ENCODE results near the gene RAMP2.

DNA sequence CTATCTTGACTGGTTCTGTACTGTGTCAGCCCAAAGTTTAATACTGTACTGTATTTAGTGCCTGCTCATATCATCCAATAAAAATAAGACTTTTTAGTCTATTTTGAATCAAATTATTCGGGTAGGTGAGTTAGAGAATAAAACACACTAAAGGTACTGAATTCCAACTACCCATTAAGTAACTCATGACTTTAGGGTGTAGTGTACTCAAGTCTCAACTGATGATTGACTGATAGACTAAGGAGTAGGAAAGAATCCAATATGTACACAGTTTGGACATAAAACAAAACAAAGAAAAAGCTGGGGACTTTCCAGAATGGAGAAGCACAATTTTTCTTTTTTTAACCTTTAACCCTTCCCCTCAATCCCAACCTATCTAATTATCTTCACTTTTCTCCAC, 20.3 kb upstream of the RAMP2 start:
- no peak for TF ChIP-seq POLR2A (IDR thresholded peaks at IDR 0.05)
- TF ChIP-seq, protein P1, sequence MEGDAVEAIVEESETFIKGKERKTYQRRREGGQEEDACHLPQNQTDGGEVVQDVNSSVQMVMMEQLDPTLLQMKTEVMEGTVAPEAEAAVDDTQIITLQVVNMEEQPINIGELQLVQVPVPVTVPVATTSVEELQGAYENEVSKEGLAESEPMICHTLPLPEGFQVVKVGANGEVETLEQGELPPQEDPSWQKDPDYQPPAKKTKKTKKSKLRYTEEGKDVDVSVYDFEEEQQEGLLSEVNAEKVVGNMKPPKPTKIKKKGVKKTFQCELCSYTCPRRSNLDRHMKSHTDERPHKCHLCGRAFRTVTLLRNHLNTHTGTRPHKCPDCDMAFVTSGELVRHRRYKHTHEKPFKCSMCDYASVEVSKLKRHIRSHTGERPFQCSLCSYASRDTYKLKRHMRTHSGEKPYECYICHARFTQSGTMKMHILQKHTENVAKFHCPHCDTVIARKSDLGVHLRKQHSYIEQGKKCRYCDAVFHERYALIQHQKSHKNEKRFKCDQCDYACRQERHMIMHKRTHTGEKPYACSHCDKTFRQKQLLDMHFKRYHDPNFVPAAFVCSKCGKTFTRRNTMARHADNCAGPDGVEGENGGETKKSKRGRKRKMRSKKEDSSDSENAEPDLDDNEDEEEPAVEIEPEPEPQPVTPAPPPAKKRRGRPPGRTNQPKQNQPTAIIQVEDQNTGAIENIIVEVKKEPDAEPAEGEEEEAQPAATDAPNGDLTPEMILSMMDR (IDR thresholded peaks at IDR 0.05): no peak

Measured in thyroid gland (tissue), 4 donors.